ENCODE results near the gene HSD17B3.

GRCh38 chr9:96209407-96210271, 92.3 kb downstream of the HSD17B3 start:
- TF ChIP-seq CTCF (IDR thresholded peaks at IDR 0.05) (no peak), POLR2A (IDR thresholded peaks at IDR 0.05) (no peak)

All from heart left ventricle (tissue), 13 donors.